ENCODE data around the gene DDX52. TPM values are rescaled to one million over a fixed set of nuclear protein-coding genes. Genes with fewer than 3 reads are reported as not detected.
"Not testable (repeated sequence)": the region's sequence is repeated elsewhere in the genome, so short reads cannot be mapped to it uniquely, and the experiment has no call there.

DDX52 gene
- total RNA-seq, 4 donors from 2014 or later: 15.9 to 36.6 (median 24.9) TPM

GRCh38 chr17:37642681-37643080, 565 bp downstream of the DDX52 start:
- H3K36me3 ChIP-seq: no peaks in the 10 kb centered on the region
- intact Hi-C loops (cut with DNase I; ENCODE audit: low total_unique reads): no loop called here
- peak overlapping the region; percentile 77 to 82 for H3K27ac ChIP-seq
- no peaks in the 10 kb centered on the region for H3K9me3 ChIP-seq
- peak overlapping the region; percentile 60 to 68 for H3K4me3 ChIP-seq
- no peak for DNase-seq
- no peaks in the 10 kb centered on the region for H3K27me3 ChIP-seq
- no peaks in the 10 kb centered on the region for H3K4me1 ChIP-seq
- TF ChIP-seq POLR2A (IDR thresholded peaks at IDR 0.05) (no peak), CTCF (IDR thresholded peaks at IDR 0.05) (no peak)

- Histone ChIP-seq H3K9me3 (no peaks in the 10 kb centered on the region), H3K36me3 (no peaks in the 10 kb centered on the region), H3K27ac (no peak overlapping the region), H3K4me3 (no peak overlapping the region), H3K27me3 (no peaks in the 10 kb centered on the region), H3K4me1 (no peaks in the 10 kb centered on the region)
- no peak for DNase-seq
- no peak for TF ChIP-seq POLR2A (IDR thresholded peaks at IDR 0.05)
- TF ChIP-seq CTCF (IDR thresholded peaks at IDR 0.05): no peak
- intact Hi-C loops (cut with DNase I; ENCODE audit: low total_unique reads): no loop called here
Measured at GRCh38 chr17:37640015-37640414, 3.2 kb downstream of the DDX52 start.

GRCh38 chr17:37637956-37638355, 5.3 kb downstream of the DDX52 start:
- Histone ChIP-seq H3K9me3 (no peaks in the 10 kb centered on the region), H3K4me1 (no peaks in the 10 kb centered on the region), H3K27ac (no peak overlapping the region), H3K36me3 (no peaks in the 10 kb centered on the region), H3K4me3 (no peak overlapping the region), H3K27me3 (no peaks in the 10 kb centered on the region)
- intact Hi-C loops (cut with DNase I; ENCODE audit: low total_unique reads): no loop called here
- DNase-seq: no peak
- TF ChIP-seq CTCF (IDR thresholded peaks at IDR 0.05) (no peak), POLR2A (IDR thresholded peaks at IDR 0.05) (no peak)

GRCh38 chr17:37616430-37616829, 26.8 kb downstream of the DDX52 start:
- H3K27me3 ChIP-seq; H3K36me3 ChIP-seq; H3K27ac ChIP-seq; intact Hi-C loops (cut with DNase I; ENCODE audit: low total_unique reads); H3K4me1 ChIP-seq; H3K4me3 ChIP-seq; H3K9me3 ChIP-seq; DNase-seq: not testable (repeated sequence)

GRCh38 chr17:37614823-37615222, 28.4 kb downstream of the DDX52 start:
- TF ChIP-seq POLR2A (IDR thresholded peaks at IDR 0.05): no peak
- TF ChIP-seq CTCF (IDR thresholded peaks at IDR 0.05): no peak
- Histone ChIP-seq H3K27me3 (no peaks in the 10 kb centered on the region), H3K9me3 (no peaks in the 10 kb centered on the region), H3K27ac (no peak overlapping the region), H3K36me3 (peaks cover 0 to 4% of the 10 kb centered on the region in 2 donors), H3K4me3 (no peak overlapping the region), H3K4me1 (no peaks in the 10 kb centered on the region)
- no peak for DNase-seq
- intact Hi-C loops (cut with DNase I; ENCODE audit: low total_unique reads): no loop called here

GRCh38 chr17:37614391-37614790, 28.9 kb downstream of the DDX52 start:
- Histone ChIP-seq H3K36me3 (peaks cover 0 to 4% of the 10 kb centered on the region in 2 donors), H3K4me3 (no peak overlapping the region), H3K27ac (no peak overlapping the region), H3K4me1 (no peaks in the 10 kb centered on the region), H3K9me3 (no peaks in the 10 kb centered on the region), H3K27me3 (no peaks in the 10 kb centered on the region)
- intact Hi-C loops (cut with DNase I; ENCODE audit: low total_unique reads): no loop called here
- TF ChIP-seq CTCF (IDR thresholded peaks at IDR 0.05): no peak
- TF ChIP-seq POLR2A (IDR thresholded peaks at IDR 0.05): no peak
- no peak for DNase-seq
